ENCODE results near the gene MANF.
"Not testable (repeated sequence)": the region's sequence is repeated elsewhere in the genome, so short reads cannot be mapped to it uniquely, and the experiment has no call there.

MANF gene

DNA sequence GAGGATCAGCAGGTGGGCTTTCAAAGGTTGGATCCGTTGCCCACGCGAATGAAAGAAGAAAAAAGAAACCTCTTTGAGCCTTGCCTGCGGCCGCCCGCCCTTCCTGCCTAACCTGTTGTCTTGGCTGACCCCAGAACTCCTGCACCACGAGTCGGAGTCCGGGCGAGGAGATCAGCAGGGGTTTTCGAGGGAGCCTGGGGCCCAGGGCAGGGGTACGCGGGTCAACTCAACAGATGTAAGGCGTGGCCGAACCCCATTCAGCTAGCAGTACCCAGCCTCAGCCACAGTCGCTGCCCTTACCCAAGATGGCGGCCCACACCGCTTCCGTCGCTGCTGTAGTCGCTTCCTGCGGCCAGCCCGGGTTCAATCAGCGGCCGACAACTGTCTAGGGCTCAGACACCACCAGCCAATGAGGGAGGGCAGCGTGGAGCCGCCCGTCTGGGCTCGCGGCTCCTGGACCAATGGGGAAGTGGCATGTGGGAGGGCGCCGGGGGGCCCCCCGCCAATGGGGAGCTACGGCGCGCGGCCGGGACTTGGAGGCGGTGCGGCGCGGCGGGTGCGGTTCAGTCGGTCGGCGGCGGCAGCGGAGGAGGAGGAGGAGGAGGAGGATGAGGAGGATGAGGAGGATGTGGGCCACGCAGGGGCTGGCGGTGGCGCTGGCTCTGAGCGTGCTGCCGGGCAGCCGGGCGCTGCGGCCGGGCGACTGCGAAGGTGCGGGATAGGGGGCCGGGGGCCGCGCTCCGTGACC, at the start of gene MANF:
Gene MANF, plus strand, starts transcription at position 566 of the 748 bp plus-strand sequence. Its CDS starts 52 bp downstream, at position 618.
- peak; percentile 99 for DNase-seq (ENCODE audit: low spot score)

DNA sequence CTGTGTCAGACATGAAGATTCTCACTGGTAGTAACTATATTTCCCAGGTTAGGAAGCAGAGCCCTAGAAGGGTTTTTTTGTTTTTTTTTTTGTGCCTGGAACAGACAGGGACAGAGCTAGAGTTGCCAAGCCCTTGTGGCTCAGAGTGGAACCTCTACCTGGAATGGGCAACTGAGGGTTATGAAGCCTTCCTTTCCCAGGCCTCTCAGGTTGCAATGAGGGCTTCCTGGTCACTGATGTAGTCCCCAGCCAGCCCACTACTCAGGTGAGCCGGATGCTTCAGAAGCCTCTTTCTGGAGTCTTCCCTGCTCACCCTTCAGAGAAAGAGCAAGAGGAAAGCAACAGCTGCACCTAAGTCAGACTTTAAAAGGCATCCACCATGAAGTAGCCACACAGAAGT, 48.8 kb upstream of the MANF start:
- peak; percentile 12 for DNase-seq (ENCODE audit: low spot score)

DNA sequence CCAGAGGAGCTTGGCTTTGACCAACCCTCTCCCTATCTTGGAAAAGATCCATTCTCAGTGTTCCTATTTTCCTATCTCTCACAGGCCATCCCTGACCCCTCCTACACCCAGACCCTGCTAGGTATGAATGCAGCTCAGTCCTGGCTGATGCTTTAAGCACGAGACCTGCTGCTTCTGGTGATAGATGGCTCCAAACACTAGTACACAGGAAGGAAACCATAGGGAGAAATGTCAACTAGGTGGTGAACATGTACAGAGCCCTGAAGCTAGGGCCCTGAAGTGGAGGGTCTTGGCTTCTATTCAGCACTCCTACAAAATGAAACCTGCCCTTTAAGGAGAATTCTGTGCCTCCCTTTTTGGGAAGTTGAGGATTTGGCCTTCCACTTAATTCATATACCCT, 47.4 kb upstream of the MANF start:
- DNase-seq (ENCODE audit: low spot score): no peak

DNA sequence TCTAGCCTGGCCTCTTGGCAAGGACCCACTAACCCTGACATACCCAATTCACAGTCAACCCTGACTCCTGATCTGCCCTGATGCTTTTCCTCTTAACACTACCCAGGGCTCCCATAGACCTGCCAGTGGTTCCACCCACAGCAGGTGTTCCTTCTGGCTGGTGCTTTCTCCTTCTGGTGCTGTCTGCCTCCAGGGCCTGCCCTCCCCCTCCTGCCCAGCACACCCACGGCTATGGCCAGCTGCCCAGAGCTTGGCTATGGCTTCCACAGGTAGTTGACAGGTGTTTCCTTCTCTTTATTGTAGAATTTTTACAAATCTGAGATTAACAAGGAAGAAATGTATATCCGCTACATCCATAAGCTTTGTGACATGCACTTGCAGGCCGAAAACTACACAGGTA, 46.5 kb upstream of the MANF start:
- peak; percentile 17 for DNase-seq (ENCODE audit: low spot score)

DNA sequence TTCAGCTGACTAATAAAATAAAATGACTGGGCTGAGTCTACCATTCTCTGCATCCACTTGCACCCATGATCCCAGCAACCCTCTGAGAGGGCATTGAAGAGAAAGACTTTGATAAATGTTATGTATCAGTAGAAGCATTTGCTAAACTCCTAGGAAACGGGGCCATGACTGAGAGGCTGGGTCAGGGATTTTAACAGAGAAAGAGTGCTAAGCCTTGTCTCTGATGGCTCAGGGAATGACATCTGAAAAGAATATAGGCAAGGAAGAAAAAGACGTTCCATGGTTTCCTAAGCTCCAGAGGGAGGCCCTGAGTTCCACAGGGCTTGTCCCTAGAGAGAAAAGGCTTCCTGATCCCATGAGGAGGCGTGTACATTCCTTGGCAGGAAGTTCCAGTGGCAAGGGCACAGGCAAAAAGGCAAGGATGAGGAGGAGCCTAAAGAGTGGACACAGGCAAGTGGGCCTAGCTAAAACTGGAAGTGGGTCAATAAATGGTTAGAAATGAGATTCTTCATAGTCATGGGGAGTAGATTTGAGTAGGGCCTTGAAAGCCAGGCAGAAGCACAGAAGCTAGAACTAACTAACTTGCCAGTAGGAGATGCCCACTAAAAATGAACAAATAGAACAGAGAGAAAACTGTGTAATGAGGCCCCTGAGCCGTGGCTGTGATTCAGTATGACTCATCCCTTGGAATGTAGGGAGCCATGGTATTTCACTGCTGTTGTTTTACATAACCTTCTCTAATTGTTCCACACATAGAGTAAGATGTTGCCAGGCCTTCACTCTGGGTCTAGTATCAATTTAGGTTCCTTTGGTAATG, 44.9 kb upstream of the MANF start:
- DNase-seq (ENCODE audit: low spot score): peak; percentile 34

DNA sequence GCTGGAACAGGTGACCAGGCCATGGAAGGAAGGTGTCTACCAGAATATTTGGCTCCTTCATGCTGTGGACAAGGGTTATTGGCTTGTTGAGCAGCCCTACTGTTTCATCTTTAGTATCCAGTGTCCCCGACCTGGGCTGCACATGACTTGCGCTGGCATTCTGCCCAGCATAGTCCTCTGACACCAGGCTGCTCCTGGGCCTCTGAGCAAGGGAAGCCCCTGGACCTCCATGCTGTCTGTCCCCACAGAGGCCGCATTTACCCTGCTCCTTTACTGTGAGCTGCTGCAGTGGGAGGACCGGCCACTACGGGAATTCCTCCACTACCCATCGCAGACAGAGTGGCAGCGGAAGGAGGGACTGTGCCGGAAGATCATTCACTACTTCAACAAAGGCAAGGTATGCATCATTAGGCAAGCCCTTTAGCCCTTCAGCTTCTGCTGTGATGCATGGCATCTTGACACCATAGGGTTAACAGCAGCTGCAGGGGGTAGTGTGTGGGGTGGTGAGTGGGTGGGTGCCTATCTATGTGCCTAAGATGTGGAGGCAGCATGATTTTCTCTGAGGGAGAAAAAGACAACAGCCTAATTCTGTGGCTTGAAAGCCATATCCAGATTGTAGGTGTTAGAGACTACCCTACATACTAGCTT, 44.0 kb upstream of the MANF start:
- peak; percentile 24 for DNase-seq (ENCODE audit: low spot score)

DNA sequence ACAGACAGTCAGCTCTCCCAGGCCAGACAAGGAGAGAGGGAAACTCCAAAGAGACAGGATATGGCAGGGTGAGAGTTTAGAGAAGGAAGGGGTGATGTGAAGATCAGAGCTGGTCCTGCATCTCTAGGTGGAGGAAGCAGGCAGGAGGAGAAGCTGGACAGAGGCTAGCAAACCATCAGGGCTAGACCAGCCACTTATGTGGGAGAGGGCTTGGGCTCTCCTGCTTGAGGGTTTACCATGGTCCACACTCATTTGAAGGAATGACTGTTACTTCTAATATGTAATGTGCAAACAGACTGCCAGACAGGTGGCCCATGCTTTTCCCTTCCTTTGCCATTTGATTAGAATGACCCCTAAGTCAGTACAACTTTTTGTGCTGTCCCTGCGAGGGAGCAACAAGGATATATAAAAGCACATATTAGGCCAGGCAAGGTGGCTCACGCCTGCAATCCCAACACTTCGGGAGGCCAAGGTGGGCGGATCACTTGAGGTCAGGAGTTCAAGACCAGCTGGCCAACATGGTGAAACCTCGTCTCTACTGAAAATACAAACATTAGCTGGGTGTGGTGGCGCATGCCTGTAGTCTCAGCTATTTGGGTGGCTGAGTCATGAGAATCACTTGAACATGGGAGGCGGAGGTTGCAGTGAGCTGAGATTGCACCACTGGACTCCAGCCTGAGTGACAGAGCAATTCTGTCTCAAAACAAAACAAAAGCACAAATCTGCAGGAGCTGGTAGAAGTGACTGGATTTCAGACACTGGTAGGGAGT, 41.0 kb upstream of the MANF start:
- no peak for DNase-seq (ENCODE audit: low spot score)

DNA sequence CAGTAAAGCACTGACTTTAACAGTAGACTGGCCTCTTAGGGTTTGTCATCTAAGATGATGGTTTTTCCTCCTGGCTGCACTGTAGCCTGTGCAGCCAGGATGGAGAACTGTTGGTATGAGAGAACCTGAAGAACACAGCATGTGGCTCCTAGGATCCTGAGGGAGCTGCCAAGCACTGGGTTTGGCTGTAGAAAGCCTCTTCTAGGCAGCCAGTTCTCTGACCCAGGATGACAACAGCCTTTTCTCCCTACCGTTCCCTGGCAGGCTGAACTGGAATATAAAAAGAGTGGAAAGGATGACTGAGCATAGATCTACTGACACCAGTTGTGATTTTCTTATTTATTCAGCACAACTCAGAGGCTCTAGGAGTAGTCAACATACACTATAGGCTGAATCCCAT, 34.3 kb upstream of the MANF start:
- DNase-seq (ENCODE audit: low spot score): no peak

DNA sequence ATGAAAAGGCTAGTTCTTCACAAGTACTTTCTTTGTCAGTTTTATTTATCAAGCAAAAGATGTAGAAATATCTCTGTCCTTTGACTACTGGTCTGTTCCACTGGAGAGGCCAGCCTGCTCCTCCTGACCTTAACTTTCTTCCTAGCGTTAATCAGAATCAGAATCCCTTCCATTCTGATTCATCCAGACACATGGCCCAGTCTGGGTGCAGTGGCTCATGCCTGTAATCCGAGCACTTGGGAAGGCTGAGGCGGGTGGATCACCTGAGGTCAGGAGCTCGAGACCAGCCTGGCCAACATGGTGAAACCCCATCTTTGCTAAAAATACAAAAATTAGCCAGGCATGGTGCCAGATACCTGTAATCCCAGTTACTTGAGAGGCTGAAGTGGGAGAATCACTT, 32.0 kb upstream of the MANF start:
- DNase-seq (ENCODE audit: low spot score): no peak

DNA sequence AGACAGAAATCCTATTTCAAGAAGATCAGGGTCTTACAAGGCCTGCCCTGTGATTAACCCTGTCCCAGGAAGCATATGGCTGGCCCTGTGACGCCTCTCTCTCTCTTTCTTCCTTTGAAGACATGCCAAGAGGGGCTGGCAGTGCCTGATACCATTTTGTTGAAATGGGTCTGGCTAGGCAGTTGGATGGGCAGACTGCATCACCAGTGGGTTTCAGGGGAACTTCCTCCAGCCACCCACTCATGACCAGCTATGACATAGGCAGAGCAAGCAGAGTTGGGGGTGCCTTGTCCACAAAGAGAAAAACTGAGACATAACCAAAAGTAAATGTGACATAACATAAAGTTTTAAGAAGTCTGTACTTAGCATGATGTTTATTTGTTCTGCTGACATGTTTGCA, 31.4 kb upstream of the MANF start:
- DNase-seq (ENCODE audit: low spot score): no peak

DNA sequence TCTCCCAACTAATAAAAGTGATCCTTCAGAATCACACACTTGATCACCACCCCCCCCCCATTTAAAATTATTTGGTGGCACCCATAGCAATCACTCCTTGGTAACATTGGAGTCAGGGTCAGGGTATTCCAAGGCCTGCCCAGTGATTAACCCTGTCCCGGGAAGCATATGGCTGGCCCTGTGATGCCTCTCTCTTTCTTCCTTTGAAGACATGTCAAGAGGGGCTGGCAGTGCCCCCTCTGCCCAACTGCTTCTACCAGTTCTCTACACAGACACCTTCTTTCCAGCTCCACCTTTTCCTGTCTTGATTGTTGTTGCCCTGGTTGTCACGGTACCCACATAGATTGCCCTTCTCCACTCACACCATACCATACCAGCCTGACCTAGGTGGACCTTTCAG, 30.9 kb upstream of the MANF start:
- DNase-seq (ENCODE audit: low spot score): no peak

DNA sequence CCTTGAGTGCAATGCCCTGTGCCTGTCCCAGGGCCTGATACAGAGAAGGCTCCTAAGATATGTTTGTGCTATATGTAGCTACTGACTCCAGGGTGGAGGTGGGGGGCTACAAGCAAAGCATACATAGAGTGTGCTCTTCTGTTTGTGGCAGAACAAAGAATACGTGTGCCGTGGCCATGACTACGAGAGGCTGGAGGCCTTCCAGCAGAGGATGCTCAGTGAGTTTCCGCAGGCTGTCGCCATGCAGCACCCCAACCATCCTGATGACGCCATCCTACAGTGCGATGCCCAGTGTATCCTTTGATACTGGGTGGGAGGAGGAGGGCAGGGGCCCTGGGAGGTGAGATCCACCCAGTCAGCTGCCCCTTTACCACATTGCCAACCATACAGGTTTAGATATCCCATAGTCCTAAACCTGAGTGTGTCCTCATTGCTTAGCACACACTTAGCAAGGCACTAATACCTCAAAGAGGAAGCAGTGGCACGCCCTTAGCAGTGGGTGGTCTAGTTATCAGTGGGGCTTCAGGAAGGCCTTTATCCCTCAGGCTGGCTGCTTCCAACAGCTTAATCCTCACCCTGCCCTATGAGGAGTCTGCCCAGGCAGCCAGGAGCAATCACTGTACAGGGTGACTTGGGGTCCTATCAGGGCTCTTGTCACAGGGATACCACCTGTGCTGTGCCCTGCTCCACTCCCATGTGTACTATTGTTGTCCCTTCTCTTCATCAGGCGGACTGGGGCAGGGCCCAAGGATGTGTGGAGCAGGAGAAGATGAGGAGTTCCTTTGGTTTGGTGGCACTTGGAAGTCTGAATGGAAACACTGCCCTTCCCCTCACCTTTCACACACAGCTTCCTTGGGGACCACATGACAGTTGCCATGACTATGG, 30.1 kb upstream of the MANF start:
- no peak for DNase-seq (ENCODE audit: low spot score)

DNA sequence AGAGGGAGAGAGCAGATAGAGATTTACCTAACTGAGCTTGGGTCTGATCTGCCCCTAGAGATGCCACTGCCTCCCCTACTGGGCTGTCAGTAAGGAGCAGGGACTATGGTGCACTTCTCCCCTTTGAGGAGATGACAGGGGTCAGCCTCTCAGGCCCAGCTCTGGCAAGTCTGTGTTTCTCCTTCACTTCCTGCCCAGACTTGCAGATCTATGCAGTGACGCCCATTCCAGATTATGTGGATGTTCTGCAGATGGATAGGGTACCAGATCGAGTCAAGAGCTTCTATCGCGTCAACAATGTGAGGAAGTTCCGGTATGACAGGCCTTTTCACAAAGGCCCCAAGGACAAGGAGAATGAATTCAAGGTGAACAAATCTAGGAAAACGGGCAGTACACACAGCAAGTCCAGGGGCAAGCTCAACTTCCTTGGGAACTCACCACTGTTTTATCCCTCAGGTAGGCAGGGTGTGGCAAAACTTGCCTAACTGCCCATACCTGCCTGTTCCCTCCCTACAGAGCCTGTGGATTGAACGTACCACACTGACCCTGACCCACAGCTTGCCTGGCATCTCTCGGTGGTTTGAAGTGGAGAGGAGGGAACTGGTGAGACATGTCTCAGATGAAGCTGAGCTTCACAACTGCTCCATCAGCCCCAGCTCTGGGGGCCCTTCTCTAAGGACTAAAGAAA, 29.1 kb upstream of the MANF start:
- no peak for DNase-seq (ENCODE audit: low spot score)

DNA sequence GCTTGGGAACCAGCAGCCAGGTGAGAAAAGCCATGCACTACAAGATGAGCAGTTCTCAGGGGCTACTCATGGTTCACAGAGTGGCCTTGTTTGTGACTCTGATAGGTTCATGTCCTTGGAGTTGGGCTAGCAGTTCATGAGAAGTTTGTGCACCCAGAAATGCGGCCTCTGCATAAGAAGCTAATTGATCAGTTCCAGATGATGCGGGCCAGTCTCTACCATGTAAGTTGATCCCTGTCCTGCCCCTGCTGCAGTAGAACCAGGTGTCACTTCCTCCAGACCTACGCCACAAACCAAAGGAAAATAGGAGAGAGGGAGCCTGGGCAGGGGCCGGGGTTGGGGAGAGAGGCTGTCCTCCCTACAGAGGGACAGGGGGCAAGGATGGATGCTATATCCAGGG, 27.2 kb upstream of the MANF start:
- DNase-seq (ENCODE audit: low spot score): no peak

DNA sequence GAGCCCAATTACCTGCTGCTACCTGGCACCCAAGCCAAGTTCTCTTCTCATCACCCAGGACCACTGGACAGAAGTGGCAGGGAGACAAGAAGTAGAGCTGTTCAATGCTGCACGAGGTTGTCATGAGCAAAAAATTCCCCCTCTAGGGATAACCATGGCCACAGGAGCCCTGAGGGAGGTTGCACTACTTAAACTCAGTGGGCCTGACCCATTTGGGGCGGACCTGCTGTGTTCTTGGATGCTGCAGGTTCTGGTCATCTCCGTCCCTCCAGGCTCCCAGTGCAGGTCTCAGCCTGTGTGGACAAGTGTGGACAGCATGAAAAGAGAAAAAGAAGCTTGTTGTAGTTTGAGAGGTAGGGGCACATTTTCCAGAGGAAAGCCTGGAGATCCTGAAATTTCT, 26.1 kb upstream of the MANF start:
- DNase-seq (ENCODE audit: low spot score): no peak

DNA sequence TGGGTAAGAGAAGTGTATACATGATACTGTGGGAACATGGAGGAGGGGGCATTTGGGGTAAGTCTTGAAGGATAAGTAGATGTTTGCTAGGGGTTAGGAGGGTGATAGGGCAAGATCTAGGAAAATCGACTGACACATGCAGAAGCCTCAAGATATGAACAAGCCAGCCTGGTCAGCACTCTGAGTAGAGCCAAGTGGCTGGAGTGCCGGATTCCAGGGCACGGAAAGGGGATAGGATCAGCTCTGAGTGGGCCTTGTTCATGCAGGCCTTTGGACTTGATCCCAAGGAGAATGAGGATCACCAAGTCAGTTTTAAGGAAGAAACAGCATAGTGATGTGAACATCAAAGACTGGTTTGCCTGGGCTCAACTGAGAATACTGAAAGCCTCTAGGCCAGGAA, 24.3 kb upstream of the MANF start:
- DNase-seq (ENCODE audit: low spot score): no peak

DNA sequence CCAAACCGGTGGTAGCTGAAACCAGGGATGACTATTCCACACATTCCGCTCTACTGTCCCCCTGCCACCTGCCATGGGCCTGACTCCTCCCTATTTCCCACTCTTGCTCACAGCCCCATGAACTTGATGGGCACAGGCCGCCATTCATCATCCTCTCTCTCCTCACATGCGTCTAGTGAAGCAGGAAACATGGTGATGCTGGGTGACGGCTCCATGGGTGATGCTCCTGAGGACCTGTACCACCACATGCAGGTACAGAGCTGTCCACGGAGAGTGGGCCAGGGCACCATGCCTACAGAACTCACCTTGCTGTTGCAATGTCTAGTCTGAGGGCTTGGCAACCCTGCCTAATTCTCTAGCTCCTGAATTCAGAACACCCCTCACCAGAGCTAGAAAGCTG, 23.3 kb upstream of the MANF start:
- no peak for DNase-seq (ENCODE audit: low spot score)

DNA sequence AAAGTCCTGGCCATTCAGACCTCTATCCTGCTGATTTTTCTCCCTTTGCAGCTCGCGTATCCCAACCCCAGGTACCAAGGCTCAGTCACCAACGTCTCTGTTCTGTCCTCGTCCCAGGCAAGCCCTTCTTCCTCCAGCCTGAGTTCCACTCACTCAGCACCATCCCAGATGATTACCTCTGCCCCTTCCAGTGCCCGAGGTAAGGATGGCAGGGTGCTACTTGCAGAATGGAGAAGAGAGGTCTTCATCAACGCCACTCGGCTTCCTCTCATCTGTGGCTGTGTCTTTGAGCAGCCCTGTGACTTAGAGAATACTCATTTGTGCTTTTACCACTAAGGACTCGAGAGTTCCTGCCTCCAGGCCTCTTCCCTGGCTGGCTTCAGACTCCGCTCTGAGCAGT, 22.6 kb upstream of the MANF start:
- DNase-seq (ENCODE audit: low spot score): no peak

DNA sequence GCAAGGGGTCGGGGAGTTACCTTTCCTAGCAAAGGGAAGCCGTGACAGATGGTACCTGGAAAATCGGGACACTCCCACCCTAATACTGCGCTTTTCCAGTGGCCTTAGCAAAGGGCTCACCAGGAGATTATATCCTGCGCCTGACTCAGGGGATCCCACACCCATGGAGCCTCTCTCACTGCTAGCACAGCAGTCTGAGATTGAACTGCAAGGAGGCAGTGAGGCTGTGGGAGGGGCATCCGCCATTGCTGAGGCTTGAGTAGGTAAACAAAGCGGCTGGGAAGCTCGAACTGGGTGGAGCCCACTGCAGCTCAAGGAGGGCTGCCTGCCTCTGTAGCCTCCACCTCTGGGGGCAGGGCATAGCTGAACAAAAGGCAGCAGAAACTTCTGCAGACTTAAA, 16.8 kb upstream of the MANF start:
- not testable (repeated sequence) for DNase-seq (ENCODE audit: low spot score)

DNA sequence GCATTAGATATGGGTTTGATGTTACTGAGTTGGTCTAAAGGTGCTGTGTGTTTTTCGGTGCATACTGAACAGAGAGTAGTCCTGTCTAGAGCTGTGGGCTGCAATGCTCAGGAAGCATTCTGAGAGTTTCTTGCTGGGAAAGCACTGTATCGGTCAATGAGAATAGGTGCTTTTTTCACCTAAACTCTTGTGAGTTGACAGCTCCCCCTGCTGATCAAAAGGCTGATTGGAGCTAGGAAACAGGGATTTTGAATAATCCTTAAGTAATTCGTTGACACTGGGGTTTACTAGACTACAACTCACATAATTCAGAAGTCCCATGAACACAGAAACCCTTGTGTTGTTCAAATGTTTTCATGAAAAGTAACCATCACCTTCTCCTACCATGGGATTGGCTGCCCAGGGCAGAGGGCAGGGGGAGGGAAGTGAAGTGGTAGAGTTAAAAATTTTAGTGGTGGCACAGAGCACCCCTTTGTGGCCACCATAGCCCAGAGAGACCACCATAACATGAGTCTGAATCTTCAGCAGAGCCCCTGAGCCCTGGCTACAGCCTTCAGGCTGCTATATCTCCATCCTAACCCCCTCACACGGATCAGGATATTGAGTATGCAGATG, 13.0 kb upstream of the MANF start:
- DNase-seq (ENCODE audit: low spot score): peak; percentile 66

All from ecto neural progenitor cell (in vitro differentiated cells).